Muscle of arm (tissue), 12 donors: Measurements from ENCODE around the gene NKIRAS2. TPM values are rescaled to one million over a fixed set of nuclear protein-coding genes. Genes with fewer than 3 reads are reported as not detected.
"Not testable (repeated sequence)": the region's sequence is repeated elsewhere in the genome, so short reads cannot be mapped to it uniquely, and the experiment has no call there.

Source experiments
- DNase-seq: peaks from one replicate; pipeline ENCODE4 v3.0.0-alpha.2; 2013
- polyA plus RNA-seq, 12 donors: library from polyadenylated mRNA; unstranded; fragments of 120-200 nt; gene quantifications; one replicate each; pipeline ENCODE4 v1.2.1, GENCODE V29; 2013; ENCODE audit not compliant: insufficient read length in 12 of 12

The NKIRAS2 gene
- polyA plus RNA-seq, 12 donors: 31.0 to 65.9 (median 39.6) TPM; not detected in 1

- DNase-seq: no peak
These were observed 30.0 kb upstream of the NKIRAS2 start for GRCh38 chr17:41989702-41990419.

GRCh38 chr17:41992576-41992975 is 27.3 kb upstream of the NKIRAS2 start:
- peak; percentile 25 for DNase-seq

GRCh38 chr17:41996855-41997164 is 23.1 kb upstream of the NKIRAS2 start:
- no peak for DNase-seq

GRCh38 chr17:41998497-41998896 is 21.4 kb upstream of the NKIRAS2 start:
- no peak for DNase-seq

- DNase-seq: no peak
These were observed 19.3 kb upstream of the NKIRAS2 start for GRCh38 chr17:42000413-42001133.

- no peak for DNase-seq
These were observed 18.2 kb upstream of the NKIRAS2 start for GRCh38 chr17:42001729-42002128.

- DNase-seq: no peak
These were observed 17.6 kb upstream of the NKIRAS2 start for GRCh38 chr17:42002175-42002791.

- no peak for DNase-seq
These were observed 17.0 kb upstream of the NKIRAS2 start for GRCh38 chr17:42002792-42003301.

- no peak for DNase-seq
These were observed 14.7 kb upstream of the NKIRAS2 start for GRCh38 chr17:42005166-42005565.

GRCh38 chr17:42009170-42009569 is 10.7 kb upstream of the NKIRAS2 start:
- DNase-seq: no peak

- DNase-seq: not testable (repeated sequence)
These were observed 9.6 kb upstream of the NKIRAS2 start for GRCh38 chr17:42010266-42010680.

- no peak for DNase-seq
These were observed 8.9 kb upstream of the NKIRAS2 start for GRCh38 chr17:42010898-42011516.

GRCh38 chr17:42012363-42012762 is 7.5 kb upstream of the NKIRAS2 start:
- not testable (repeated sequence) for DNase-seq

- DNase-seq: not testable (repeated sequence)
These were observed 6.2 kb upstream of the NKIRAS2 start for GRCh38 chr17:42013740-42014139.

GRCh38 chr17:42016411-42016831 is 3.5 kb upstream of the NKIRAS2 start:
- no peak for DNase-seq

- DNase-seq: peak; percentile 95
These were observed 2.7 kb upstream of the NKIRAS2 start, which contains the start of gene DNAJC7 for GRCh38 chr17:42016941-42017865. Gene DNAJC7, minus strand, starts transcription at chr17:42017439. Its CDS starts 23 bp downstream, at chr17:42017416.

GRCh38 chr17:42017866-42018200 is 2.1 kb upstream of the NKIRAS2 start:
- no peak for DNase-seq

- DNase-seq: no peak
These were observed 1.6 kb upstream of the NKIRAS2 start for GRCh38 chr17:42018339-42018738.

- DNase-seq: no peak
These were observed 902 bp upstream of the NKIRAS2 start for GRCh38 chr17:42018988-42019387.

GRCh38 chr17:42020845-42021244 is 955 bp downstream of the NKIRAS2 start:
- DNase-seq: not testable (repeated sequence)
